HepG2 (cell line): ENCODE data around the gene MUCL3. TPM values are rescaled to one million over a fixed set of nuclear protein-coding genes. Genes with fewer than 3 reads are reported as not detected.
"Not testable (repeated sequence)": the region's sequence is repeated elsewhere in the genome, so short reads cannot be mapped to it uniquely, and the experiment has no call there.

Experiments
- ATAC-seq: fragments of 200-7000 bp; cut with Tn5 transposase; 3 replicates; pipeline ENCODE4 v1.9.1; 2020; ENCODE audit warnings: mild to moderate bottlenecking, moderate library complexity
- BruUV-seq: library from RNA; stranded (reverse); fragments of 400-500 nt; replicated peaks from 2 replicates; lab custom pipeline; 2021; lab: Mats Ljungman, UMichigan
- CTCF ChIA-PET: fragments of 300-600 bp; formaldehyde crosslinking; extraction: SDS; loops from one replicate; lab custom pipeline; 2021; ENCODE audit warnings: low total read pairs, inconsistent platforms, low intra/inter-chr PET ratio; lab: Yijun Ruan, JAX
- POLR2A ChIA-PET: fragments of 350-600 bp; sonication (Branson Sonifier 250); formaldehyde crosslinking; loops from one replicate; lab custom pipeline; 2020; ENCODE audit warnings: antibody characterized with exemption, inconsistent platforms; lab: Yijun Ruan, JAX
- DNase-seq: peaks from one replicate; pipeline ENCODE4 v3.0.0-alpha.2; 2015; ENCODE audit warnings: low spot score
- FAIRE-seq: peaks from 3 replicates; lab custom pipeline; 2011; peaks lifted over from hg19 to GRCh38; lab: Jason Lieb, UNC
- H2AFZ ChIP-seq: one replicate; pipeline ENCODE4 v1.6.1; 2011; ENCODE audit warnings: low read length, inconsistent platforms
- H3K27ac ChIP-seq: fragments of 300-600 bp; 3 replicates; pipeline ENCODE4 v1.8.0; 2011; ENCODE audit warnings: mixed run types, mild to moderate bottlenecking, mixed read lengths, low read length, inconsistent platforms; ENCODE audit not compliant: insufficient read depth; ENCODE audit errors: extremely low read length
- H3K27me3 ChIP-seq, 2 experiments: fragments of 200-600 bp in 1 of 2; 2 replicates in 1 of 2; 3 replicates in 1 of 2; pipeline versions ENCODE4 v1.6.0 to v1.8.0; 2011; ENCODE audit warnings: low read length in 2 of 2, mild to moderate bottlenecking in 2 of 2, moderate library complexity in 2 of 2, inconsistent platforms in 1 of 2; ENCODE audit not compliant: insufficient read depth in 2 of 2, control insufficient read depth in 1 of 2
- H3K36me3 ChIP-seq, 2 experiments: fragments of 200-600 bp in 1 of 2; replicated peaks in 1 of 2; 2 replicates in 1 of 2; 3 replicates in 1 of 2; pipeline versions ENCODE4 v1.5.1 to v1.8.0; 2011; ENCODE audit warnings: low read length in 2 of 2, inconsistent platforms in 1 of 2; ENCODE audit not compliant: insufficient read depth in 2 of 2, control insufficient read depth in 1 of 2
- H3K4me1 ChIP-seq: 2 replicates; pipeline ENCODE4 v1.5.1; 2012; ENCODE audit warnings: low read length, inconsistent platforms; ENCODE audit not compliant: insufficient read depth
- H3K4me2 ChIP-seq: 2 replicates; pipeline ENCODE4 v1.6.0; 2011; ENCODE audit warnings: low read depth, low read length, inconsistent platforms
- H3K4me3 ChIP-seq, 3 experiments: fragments of 200-600 bp in 1 of 3; sonication (generic), shearing (Covaris generic) in 1 of 3; replicated peaks in 1 of 3; 2 replicates each; pipeline ENCODE4 v1.5.1; 2011 to 2016; ENCODE audit warnings: low read length in 3 of 3, inconsistent platforms in 2 of 3, low read depth in 2 of 3, mild to moderate bottlenecking in 2 of 3, control low read depth in 1 of 3, mixed read lengths in 1 of 3; ENCODE audit not compliant: insufficient read depth in 1 of 3
- H3K79me2 ChIP-seq: one replicate; pipeline ENCODE4 v1.6.1; 2011; ENCODE audit warnings: low read length, inconsistent platforms; ENCODE audit not compliant: insufficient read depth
- H3K9ac ChIP-seq: 2 replicates; pipeline ENCODE4 v1.6.0; 2011; ENCODE audit warnings: mild to moderate bottlenecking, low read depth, low read length, inconsistent platforms; ENCODE audit not compliant: insufficient read depth
- H3K9me3 ChIP-seq: 2 replicates; pipeline ENCODE4 v1.5.1; 2012; ENCODE audit warnings: mild to moderate bottlenecking, low read length
- H4K20me1 ChIP-seq: 2 replicates; pipeline ENCODE4 v1.6.0; 2011; ENCODE audit warnings: inconsistent platforms, mild to moderate bottlenecking, low read length, moderate library complexity; ENCODE audit not compliant: insufficient read depth
- ZNF609 ChIP-seq: sonication (generic); formaldehyde crosslinking; IDR thresholded peaks from 2 replicates; pipeline ENCODE4 v1.4.0; 2020; ENCODE audit warnings: mild to moderate bottlenecking, missing genetic modification reagents, borderline replicate concordance
- ZNF740 ChIP-seq: sonication (generic); formaldehyde crosslinking; IDR thresholded peaks from 2 replicates; pipeline ENCODE4 v1.4.0; 2020; ENCODE audit warnings: missing genetic modification reagents
- WGBS: methylation state at CpG from one replicate; pipeline ENCODE4 v1.1.6; 2017; ENCODE audit warnings: low lambda C conversion rate; 5-methylcytosine and 5-hydroxymethylcytosine counted together
- in situ Hi-C: cut with HindIII; loops from 2 replicates; pipeline ENCODE4 v1.10.0; 2017; ENCODE audit warnings: low pct_unique_long_range_greater_than_20kb; ENCODE audit not compliant: extremely low pct_ligation_motif_present
- intact Hi-C: fragments of 100-400 bp; cut with micrococcal nuclease; formaldehyde crosslinking; loops from one replicate; pipeline ENCODE4 v1.10.0; 2022; ENCODE audit not compliant: unreplicated experiment
- polyA plus RNA-seq, 8 experiments: library from polyadenylated mRNA; depleted of rRNA in 3 of 8; stranded (reverse) in 7 of 8; unstranded in 1 of 8; fragments of >200 nt; fragmentation: Illumina TruSeq in 4 of 8; extraction: Trizol in 4 of 8; gene quantifications; 2 replicates each; pipeline versions ENCODE4 v1.2.1 to v1.2.3, GENCODE V29; 2011 to 2016; ENCODE audit warnings: low read depth in 4 of 8, missing spikeins in 1 of 8, mixed read lengths in 1 of 8; ENCODE audit not compliant: insufficient read depth in 1 of 8
- total RNA-seq, 5 experiments: library from RNA; depleted of rRNA; stranded (reverse); fragments of >200 nt; fragmentation: Illumina TruSeq; extraction: Trizol; gene quantifications; 2 replicates each; pipeline ENCODE4 v1.2.3, GENCODE V29; 2016; ENCODE audit warnings: low read depth in 1 of 5

Gene MUCL3
- total and polyA plus RNA-seq, 2 of the 13 experiments (the other 11 are each of a cell fraction or from before 2014, with no cell fraction given): not detected

- no peak for TF ChIP-seq ZNF609
- no peak for TF ChIP-seq ZNF740 (CRISPR knock-in tag)
Measured at GRCh38 chr6:30901436-30901835, 39.3 kb upstream of the MUCL3 start (continued).

GRCh38 chr6:30902196-30902595, 38.6 kb upstream of the MUCL3 start:
- ATAC-seq, H3K4me2 ChIP-seq, CTCF ChIA-PET, H3K9me3 ChIP-seq, H3K9ac ChIP-seq, FAIRE-seq, intact Hi-C loops, H3K27ac ChIP-seq, BruUV-seq, H3K79me2 ChIP-seq, in situ Hi-C loops, H3K27me3 ChIP-seq, H4K20me1 ChIP-seq, H2AFZ ChIP-seq, DNase-seq, H3K4me3 ChIP-seq: not testable (repeated sequence)
- 67% methylated on average over 9 of the region's 9 CpGs for WGBS
- POLR2A ChIA-PET: interaction anchor here (1.3 kb wide), 1 partner anchor 12 kb away, joined by 3 read pairs; the partner anchor contains the start of gene VARS2
- Histone ChIP-seq H3K36me3 (peaks cover 14 to 27% of the 10 kb centered on the region in 2 experiments; a peak in 4 of 5 replicates), H3K4me1 (peaks cover 20% of the 10 kb centered on the region)
